GM12864 (cell line): ENCODE results near the gene PC.

Experiments
- DNase-seq: peaks from one replicate; pipeline ENCODE4 v3.0.0-alpha.2; 2011; ENCODE audit warnings: low read depth
- H3K4me3 ChIP-seq: 2 replicates; pipeline ENCODE4 v1.5.1; 2011; ENCODE audit warnings: mild to moderate bottlenecking, low read depth, low read length, control low read depth
- TF ChIP-seq, protein P1 (sequence below): IDR thresholded peaks from 2 replicates; pipeline ENCODE4 v1.5.1; 2011; ENCODE audit warnings: low read depth, mild to moderate bottlenecking, moderate library complexity, low read length, control low read depth, inconsistent platforms; ENCODE audit errors: missing control alignments

The PC gene

DNA sequence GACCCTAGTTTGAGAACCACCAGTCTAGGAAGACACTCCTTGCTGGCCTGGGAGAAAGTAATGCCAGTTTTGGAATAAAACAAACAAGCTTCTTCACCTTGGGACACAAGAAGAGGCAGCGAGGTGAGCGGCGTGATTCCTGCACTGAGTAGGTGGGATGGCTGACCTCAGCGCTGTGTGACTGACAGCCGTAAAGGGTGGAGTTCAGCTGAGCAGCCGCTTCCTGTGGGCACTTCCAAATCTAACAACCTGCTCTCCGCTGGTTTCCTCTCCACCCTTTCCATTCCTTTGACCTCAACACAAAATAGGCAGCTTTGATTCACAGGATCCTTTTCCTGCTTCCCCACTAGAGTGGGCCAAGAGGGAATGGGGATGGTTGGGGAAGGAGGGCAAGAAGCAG lies 45.8 kb downstream of the PC start:
- no peak overlapping the region for H3K4me3 ChIP-seq
- TF ChIP-seq, protein P1, sequence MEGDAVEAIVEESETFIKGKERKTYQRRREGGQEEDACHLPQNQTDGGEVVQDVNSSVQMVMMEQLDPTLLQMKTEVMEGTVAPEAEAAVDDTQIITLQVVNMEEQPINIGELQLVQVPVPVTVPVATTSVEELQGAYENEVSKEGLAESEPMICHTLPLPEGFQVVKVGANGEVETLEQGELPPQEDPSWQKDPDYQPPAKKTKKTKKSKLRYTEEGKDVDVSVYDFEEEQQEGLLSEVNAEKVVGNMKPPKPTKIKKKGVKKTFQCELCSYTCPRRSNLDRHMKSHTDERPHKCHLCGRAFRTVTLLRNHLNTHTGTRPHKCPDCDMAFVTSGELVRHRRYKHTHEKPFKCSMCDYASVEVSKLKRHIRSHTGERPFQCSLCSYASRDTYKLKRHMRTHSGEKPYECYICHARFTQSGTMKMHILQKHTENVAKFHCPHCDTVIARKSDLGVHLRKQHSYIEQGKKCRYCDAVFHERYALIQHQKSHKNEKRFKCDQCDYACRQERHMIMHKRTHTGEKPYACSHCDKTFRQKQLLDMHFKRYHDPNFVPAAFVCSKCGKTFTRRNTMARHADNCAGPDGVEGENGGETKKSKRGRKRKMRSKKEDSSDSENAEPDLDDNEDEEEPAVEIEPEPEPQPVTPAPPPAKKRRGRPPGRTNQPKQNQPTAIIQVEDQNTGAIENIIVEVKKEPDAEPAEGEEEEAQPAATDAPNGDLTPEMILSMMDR: no peak
- no peak for DNase-seq

DNA sequence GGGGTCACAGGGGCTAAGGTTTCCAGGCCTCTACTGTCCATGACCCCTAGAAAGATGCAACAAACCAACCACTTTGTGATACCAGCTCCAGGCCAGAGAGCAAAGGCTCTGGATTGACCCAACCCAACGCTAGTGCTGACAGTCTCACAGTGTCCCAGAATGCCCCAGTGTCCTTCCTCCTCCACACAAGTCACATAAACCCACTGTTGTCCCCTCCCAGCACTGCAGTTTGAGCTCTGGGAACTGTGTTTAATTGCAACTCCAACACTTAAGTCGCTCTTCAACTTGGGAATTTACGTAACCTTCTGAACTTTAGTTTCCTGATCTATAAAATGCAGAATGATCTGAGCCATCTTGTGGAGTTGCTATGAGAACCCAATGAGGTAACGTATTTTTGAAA lies 47.5 kb downstream of the PC start:
- DNase-seq: no peak
- no peak overlapping the region for H3K4me3 ChIP-seq
- TF ChIP-seq, protein P1: no peak

DNA sequence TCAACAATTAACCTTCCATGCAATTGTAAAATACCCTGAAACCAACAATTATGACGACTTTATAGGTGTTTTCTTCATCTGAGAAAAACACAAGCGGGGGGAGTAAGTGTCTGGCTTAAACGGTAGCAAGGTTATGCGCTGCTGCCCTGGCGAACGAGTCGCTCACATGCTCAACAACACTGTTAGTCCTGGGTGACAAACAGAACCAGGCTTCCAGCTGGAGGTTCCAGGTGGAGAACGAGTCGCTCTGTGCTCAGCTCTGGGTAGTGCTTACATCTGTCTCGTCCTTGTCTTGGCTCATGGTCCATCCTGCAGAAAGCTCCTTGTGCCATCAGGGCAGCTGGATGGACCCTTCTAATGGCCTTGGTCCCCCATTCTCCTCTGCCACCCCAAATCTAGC lies 48.2 kb downstream of the PC start:
- TF ChIP-seq, protein P1: no peak
- H3K4me3 ChIP-seq: no peak overlapping the region
- no peak for DNase-seq

DNA sequence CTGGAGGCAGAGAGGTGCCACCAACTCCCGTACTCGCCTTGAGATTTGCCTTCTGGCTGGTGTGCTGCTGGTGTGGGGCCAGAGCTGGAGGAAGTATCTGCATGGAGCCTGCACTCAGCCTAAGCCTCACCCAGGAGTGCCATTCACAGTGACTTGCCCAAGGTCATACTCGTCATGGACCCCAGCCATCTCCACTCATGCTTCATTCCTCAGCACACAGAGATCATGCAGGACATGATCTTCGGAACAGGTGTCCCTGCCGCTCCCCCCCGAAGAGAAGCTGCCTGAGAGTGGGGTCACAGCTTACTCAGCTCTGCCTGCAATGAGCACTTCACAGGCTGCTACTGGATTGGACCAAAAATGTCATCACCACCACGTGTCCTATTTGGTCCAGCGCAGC lies 49.0 kb downstream of the PC start:
- H3K4me3 ChIP-seq: no peak overlapping the region
- TF ChIP-seq, protein P1: no peak
- no peak for DNase-seq

DNA sequence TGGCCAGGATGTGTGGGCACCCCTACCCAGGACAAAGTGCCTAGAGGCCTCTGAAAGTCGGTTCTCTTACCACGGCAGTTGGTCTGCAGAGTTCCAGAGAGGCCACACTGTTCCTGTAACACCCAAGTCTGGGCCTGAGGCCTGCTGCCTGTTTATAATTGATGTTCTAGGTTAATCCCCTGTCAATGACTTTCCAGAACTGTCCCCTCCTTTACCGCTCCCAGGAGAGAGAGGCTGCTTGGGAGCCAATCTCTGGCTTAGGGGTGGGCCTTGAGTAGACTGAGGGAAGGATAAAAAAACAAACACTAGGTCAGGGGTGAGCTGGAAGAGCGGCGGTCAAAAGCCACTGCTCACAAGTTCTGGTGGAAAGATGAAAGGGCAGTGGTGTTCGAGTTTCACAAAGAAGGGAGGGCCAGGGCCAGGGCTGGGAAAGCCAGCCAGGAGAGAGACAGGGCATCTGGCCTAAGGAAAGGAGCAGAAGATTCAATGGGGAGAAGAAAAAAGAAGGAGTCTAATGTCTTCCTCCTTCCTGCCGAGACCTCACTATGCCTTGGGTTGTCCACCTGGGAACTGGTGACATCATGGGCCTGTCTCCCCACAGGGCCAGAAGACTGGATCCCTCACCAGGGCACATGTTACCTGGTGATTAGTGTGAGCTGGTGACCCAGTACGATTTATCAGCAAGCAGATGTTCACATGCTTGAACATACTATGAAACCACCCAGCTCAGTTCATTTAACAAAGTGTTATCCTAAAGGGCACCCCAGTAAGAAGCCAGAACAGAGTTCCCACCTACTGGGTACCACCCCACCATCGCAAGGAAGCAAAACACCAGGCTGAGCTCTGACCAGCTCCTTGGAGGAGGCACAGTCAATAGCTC lies 50.2 kb downstream of the PC start:
- TF ChIP-seq, protein P1: no peak
- no peak for DNase-seq
- no peak overlapping the region for H3K4me3 ChIP-seq

DNA sequence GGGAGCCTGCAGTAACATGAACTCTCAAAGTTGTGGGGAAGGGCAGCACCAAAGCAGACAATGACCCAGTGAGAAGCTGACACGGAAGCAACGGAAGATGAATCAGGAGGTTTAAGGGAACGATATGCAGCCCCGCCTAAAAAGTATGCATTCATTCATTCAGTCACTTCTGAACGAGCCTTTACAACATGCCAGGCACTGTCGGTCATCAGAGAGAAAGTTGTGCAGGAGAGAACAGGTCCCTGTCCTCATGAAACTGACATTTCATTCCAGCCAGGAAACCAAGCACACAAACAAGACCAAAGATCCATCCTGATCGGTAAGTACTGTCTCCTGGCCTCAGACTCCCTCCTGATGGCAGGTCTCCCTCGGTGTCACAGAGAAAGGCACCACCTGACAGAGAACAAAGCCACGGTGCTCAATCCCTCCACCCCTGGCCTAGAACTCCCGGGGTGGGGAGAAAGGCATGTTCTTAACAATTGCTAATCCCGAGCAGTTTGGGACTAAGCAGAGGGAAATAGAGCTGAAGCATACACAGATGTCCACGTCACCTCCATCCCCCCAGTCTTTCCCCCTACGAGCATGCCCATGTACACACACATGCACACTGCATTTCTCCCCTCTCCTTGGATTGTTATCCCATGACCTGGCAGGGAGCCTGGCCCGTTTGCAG lies 52.0 kb downstream of the PC start:
- no peak overlapping the region for H3K4me3 ChIP-seq
- TF ChIP-seq, protein P1: no peak
- DNase-seq: no peak
